ENCODE measurements around the gene TTC23L.
"Not testable (repeated sequence)": the region's sequence is repeated elsewhere in the genome, so short reads cannot be mapped to it uniquely, and the experiment has no call there.

Gene TTC23L

GRCh38 chr5:34838785-34839714 lies at the start of gene TTC23L:
Gene TTC23L (plus strand): TSS chr5:34839164. CDS start chr5:34840672, 1,508 bp downstream.
- DNase-seq: peak; percentile 89

- no peak for DNase-seq
Measured at GRCh38 chr5:34789639-34790038, 49.3 kb upstream of the TTC23L start.

DNA sequence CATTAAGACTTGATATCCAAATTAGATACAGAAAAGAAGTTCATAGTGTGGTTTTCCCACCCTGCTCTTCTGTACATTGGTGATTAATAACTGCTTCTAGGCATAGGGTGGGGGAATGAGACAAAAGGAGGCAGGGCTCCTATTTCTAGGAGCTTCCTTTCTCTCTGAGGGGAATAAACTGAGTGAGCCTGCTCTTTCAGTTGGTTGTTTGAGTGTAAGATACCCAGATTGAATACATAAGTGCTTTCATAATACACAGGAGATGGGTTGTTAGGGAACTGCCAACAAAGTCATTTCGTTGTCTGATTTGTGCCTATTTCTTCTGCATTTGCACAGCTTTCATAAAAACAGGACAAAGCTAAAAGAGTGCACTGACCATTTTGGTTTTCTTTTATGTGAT lies 48.9 kb upstream of the TTC23L start:
- DNase-seq: no peak

GRCh38 chr5:34791761-34792244 lies 47.2 kb upstream of the TTC23L start:
- no peak for DNase-seq

DNA sequence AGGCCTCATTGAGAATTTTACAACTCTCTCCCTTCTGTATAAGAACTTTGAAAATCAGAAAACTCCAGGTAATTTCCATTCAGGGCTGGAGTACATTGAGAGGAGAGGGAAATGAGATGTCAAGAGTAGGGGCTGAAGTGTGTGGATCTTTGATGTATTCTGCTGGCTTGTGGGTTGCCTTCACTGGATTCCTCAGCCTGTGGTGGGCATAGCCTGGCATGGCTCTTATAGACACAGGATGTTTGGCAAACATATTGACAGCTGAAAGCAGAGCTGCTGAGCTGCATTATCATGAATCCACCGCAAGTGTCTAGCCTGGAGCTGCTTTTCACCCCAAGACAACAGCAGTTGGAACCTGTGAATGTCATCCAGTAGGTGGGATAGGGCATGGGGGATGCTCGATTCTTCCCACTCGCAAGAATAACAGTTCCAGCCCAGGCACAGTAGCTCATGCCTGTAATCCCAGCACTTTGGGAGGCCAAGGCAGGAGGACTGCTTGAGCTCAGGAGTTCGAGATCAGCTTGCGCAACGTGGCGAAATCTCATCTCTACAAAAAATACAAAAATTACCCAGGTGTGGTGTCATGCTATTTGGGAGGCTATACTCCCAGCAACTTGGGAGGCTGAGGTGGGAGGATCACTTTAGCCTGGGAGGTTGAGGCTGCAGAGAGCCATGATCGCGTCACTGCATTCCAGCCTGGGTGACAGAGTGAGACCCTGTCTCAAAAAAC lies 36.0 kb upstream of the TTC23L start:
- no peak for DNase-seq

DNA sequence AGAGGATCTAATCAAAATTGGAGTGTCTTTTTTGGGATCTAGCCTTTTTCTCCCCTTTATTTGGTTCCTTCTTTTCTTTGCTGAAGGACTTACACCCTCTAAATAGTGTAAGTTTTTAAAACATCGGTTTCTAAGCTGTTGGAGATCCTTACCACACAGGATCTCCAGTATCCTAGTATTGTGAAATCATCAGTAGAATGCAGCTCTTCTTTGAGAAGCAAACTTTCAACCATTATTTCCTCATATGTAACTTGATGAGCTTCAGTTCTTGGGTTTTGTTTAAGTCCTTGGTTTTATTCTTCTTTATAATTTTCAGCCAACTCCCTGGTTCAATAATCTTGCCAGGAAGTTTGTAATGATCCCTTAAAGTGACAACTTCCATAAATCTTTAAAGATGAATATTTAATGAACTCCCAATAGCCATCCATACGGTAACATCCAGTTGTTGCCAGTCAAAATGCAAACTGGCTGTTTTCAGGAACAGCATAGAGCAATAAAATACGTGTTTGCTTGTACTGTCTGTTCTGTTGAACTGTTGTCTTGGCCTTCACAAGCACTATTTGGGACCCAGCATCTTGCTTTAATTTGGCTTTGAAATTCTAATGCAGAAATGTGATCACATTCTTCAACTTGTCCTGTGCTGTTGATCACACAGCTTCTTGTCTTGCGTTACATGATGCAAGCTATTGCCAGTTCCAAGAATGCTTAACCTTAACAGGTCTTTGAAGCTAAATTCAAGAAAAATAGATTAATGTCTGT lies 34.8 kb upstream of the TTC23L start:
- no peak for DNase-seq

DNA sequence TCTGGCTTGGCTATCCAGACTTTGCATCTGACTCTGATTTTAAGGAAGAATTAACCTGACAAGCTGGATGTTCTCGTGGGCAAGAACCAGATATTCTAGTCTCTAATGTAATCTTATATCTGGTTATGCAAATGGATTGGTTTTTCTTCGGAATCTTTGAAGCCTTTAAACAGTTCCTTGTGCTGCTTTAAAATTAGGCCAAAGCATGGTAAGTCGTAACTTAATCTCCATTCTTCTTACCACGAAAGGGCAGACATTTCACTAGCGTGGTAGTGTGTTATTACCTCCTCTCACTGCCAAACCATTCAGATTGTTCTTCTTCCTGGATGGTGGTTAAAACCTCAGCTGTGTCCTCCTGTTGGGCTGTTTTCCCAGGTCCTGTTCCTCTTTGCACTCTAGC lies 34.1 kb upstream of the TTC23L start:
- DNase-seq: no peak

- no peak for DNase-seq
Measured at GRCh38 chr5:34806532-34806931, 32.4 kb upstream of the TTC23L start.

- DNase-seq: no peak
Measured at GRCh38 chr5:34811706-34812105, 27.3 kb upstream of the TTC23L start.

DNA sequence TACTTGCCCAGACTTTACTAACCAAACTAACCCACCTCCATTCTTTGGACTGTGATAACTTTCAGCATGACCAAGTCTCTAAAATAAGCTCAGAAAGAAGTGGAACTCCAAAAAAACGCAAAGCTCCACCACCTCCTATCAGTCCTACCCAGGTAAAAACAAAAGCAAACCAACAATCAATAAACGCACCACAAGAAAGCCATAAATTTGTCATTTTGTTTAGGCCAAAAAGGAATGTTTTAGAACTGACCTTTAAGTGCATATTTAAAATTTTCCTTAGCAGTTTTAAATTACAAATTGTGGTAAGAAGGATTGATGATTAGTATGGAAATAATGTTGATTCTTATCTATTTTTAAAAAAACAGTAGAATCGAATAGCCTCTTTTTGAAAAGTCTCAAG lies 25.5 kb upstream of the TTC23L start:
- DNase-seq: no peak

- DNase-seq: no peak
Measured at GRCh38 chr5:34817558-34818351, 21.2 kb upstream of the TTC23L start.

DNA sequence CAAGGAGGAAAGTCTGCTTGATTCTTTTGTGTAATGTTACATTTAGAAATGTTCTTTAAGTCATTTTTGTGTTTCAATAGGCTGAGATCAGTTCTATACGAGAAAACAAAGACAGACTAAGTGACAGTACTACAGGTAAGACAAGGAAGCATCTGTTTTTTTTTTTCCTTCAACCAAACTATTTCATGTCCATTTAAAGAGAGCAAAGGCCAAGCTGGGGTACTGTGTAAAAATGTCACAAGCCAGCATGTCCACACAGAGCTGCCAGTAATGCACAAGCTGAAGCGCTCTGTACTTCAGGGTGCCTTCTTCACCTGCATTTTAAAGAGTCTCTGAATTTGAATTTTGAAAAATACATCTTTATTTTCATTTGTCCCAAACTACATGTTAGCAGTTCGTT lies 20.2 kb upstream of the TTC23L start:
- no peak for DNase-seq

GRCh38 chr5:34820593-34820992 lies 18.4 kb upstream of the TTC23L start:
- no peak for DNase-seq

- no peak for DNase-seq
Measured at GRCh38 chr5:34822956-34823715, 15.8 kb upstream of the TTC23L start.

DNA sequence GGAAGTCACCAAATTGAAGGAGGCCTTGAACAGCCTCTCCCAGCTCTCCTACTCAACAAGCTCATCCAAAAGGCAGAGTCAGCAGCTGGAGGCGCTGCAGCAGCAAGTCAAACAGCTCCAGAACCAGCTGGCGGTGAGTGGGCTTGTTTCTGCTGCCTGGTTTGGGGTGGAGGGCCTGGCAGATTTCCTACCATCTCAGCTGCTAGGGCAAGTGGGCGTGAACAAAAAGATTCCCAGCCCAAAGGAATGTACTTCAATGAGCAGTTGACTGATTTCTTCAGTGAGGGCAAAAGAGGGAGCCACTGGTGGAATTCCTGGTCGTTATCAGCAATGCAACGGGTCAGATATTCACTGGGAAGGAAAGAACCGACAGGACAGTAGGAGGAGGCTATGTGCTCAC lies 12.6 kb upstream of the TTC23L start:
- no peak for DNase-seq

DNA sequence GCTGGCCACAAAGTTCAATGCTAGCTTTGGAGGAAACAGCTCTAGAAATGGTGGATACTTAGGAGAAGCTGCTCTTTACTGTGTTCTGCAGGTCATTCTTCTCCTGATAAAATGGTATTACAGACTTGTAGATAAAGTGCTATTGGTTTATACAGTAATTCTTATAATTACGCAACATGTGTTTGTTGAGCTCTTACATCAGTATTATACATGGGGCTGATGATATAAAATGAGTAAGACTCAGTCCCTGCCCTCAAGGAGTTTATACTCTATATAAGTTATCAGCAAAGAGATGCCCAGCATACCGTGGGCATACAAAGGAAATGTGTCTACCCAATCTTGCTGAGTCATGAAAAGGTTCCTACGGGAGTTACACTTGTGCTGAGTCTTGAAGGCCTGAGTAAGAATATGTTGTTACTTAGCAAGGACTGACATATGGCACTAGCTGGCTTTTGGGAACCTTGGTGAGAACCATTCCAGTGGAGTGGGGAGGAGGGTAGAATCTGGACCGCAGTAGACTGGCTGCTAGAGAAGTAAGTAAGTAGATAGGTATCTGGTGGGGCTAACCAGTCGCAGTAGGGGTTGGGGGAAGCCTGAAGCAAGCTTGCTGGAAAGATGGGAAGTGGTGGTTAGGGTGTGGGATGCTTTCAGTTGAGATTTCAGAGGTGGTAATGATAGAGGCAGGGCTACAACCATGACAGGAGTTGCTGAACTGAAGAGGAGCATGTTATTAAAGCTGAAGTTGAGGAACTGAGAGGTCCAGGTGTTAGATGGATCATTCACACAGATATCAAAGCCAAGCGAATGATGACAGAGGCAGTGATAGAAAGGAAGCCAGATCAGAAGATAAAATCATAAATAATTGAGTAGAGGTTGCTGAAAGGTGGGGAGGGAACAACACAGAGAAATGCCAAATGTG lies 11.1 kb upstream of the TTC23L start:
- DNase-seq: no peak

DNA sequence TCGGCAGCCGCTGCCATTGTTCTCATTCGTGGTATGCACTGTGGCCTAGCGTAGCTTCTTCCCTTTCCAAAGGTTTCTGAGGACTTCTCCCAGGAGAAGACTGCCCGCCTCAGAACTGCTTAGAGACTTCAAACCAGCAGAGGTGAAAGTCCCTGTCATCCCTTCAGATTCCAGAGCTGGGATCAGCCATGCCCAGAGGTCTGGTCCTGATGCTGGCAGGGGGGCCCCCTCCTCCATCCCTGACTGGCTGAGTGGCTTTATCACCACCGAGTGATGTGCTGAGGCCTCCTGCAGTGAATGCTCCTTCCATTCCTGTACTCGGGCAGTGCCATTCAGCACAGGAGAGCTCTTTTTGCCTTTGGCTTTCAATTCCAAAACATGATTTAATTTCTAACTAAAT lies 8.1 kb upstream of the TTC23L start:
- DNase-seq: not testable (repeated sequence)

DNA sequence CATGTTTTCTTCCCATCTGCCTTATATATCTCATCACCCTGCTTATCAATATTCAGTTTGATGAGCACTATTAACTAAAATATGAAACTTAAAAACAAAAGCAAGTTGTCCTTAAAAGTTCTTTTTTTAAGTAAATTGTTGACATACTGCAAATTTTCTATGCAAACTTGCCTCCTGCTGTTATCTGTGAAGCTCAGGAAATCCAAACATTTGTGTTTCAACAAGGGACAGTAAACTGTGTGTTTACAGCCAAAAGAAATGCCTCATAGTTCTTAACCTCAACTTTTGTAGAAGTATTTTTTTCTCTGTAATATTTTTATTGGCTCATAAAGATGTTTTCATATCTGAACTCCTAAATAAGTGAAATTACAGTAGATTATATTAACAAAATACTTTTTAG lies 7.7 kb upstream of the TTC23L start:
- DNase-seq: no peak

GRCh38 chr5:34832568-34832967 lies 6.4 kb upstream of the TTC23L start:
- no peak for DNase-seq

DNA sequence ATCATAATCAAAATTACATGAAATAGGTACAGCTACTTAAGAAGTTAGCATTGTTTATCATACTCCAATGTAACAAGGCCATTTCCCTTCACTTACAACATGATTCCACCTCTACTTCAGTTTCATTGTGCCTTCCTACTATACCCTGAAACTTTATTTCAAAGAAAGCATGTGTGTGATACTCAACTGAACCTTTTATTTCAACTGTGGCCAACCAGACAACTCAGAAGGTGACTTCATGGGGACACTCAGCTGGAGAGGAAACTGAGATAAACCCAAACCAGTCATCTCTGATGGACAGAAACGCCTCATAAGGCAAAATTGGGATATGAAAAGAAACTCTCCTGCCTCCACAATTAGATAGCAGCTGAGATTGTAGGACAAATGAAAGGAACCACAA lies 5.9 kb upstream of the TTC23L start:
- DNase-seq: no peak
